Lung (tissue), 12 donors: ENCODE data around the gene ARHGEF17. TPM values are rescaled to one million over a fixed set of nuclear protein-coding genes. Genes with fewer than 3 reads are reported as not detected.

Source experiments
- ATAC-seq: fragments of 200-7000 bp; cut with Tn5 transposase; one replicate; pipeline ENCODE4 v1.9.1; 2020; ENCODE audit warnings: moderate number of reproducible peaks; ENCODE audit not compliant: insufficient read depth, low FRiP score
- DNase-seq, 3 donors: peaks; one replicate each; pipeline ENCODE4 v3.0.0-alpha.2; 2013 to 2017
- H3K27ac ChIP-seq, 2 donors: one replicate each; pipeline ENCODE4 v1.5.1; 2013; ENCODE audit warnings: mild to moderate bottlenecking in 2 of 2, moderate library complexity in 2 of 2, control low read depth in 1 of 2, inconsistent platforms in 1 of 2, low read depth in 1 of 2, low read length in 1 of 2
- H3K27me3 ChIP-seq, 3 donors: one replicate each; pipeline ENCODE4 v1.5.1; 2013; ENCODE audit warnings: low read length in 2 of 3; ENCODE audit not compliant: control insufficient read depth in 3 of 3, insufficient read depth in 3 of 3
- H3K36me3 ChIP-seq, 4 donors: one replicate each; pipeline ENCODE4 v1.5.1; 2013; ENCODE audit warnings: low read length in 4 of 4, mild to moderate bottlenecking in 1 of 4, moderate library complexity in 1 of 4; ENCODE audit not compliant: control insufficient read depth in 4 of 4, insufficient read depth in 4 of 4
- H3K4me1 ChIP-seq, 5 donors: one replicate each; pipeline ENCODE4 v1.5.1; 2013; ENCODE audit warnings: low read length in 5 of 5, mild to moderate bottlenecking in 2 of 5, moderate library complexity in 1 of 5; ENCODE audit not compliant: control insufficient read depth in 5 of 5, insufficient read depth in 5 of 5
- H3K4me3 ChIP-seq: one replicate; pipeline ENCODE4 v1.5.1; 2013; ENCODE audit warnings: mild to moderate bottlenecking, control low read depth, moderate library complexity
- H3K9ac ChIP-seq, 2 donors: one replicate each; pipeline ENCODE4 v1.5.1; 2013; ENCODE audit warnings: low read length in 2 of 2, control low read depth in 1 of 2; ENCODE audit not compliant: insufficient read depth in 1 of 2
- H3K9me3 ChIP-seq, 4 donors: one replicate each; pipeline ENCODE4 v1.5.1; 2013; ENCODE audit warnings: low read length in 3 of 4, mild to moderate bottlenecking in 1 of 4, moderate library complexity in 1 of 4; ENCODE audit not compliant: control insufficient read depth in 4 of 4, insufficient read depth in 3 of 4
- CTCF ChIP-seq: IDR thresholded peaks from 2 replicates; pipeline ENCODE4 v1.5.1; 2012; ENCODE audit warnings: mild to moderate bottlenecking; ENCODE audit errors: control extremely low read depth, extremely low read depth
- WGBS, 2 donors: extraction: QIAGEN DNeasy Blood & Tissue Kit; methylation state at CpG; one replicate each; pipeline ENCODE4 v1.1.7; 2013; 5-methylcytosine and 5-hydroxymethylcytosine counted together
- polyA plus RNA-seq, 2 donors: library from polyadenylated mRNA; stranded (reverse); fragments of 200-250 nt; gene quantifications; one replicate each; pipeline ENCODE4 v1.2.1, GENCODE V29; 2013
- total RNA-seq, 2 donors: library from RNA; depleted of rRNA in 1 of 2; stranded (reverse); fragments of >200 nt in 1 of 2; gene quantifications; one replicate each; pipeline ENCODE4 v1.2.1, GENCODE V29; 2014 to 2021
- donor health status: control.
- donor health status: control.
- donor health status: Bipolar disorder and iron deficiency.
- donor health status: healthy.
- donor health status: DM: yes; HTN: yes; CAD: no.

The ARHGEF17 gene
- total and polyA plus RNA-seq, 4 donors: 27.9 to 74.6 (median 53.5) TPM

GRCh38 chr11:73306977-73307322, 1.1 kb upstream of the ARHGEF17 start:
- no peak for DNase-seq
- no peak for ATAC-seq
- Histone ChIP-seq H3K4me3 (no peak overlapping the region), H3K9ac (peak overlapping the region in 1 of 2 donors; percentile 97), H3K4me1 (peaks cover 0 to 34% (median 10%) of the 10 kb centered on the region in 5 donors), H3K27me3 (no peaks in the 10 kb centered on the region), H3K36me3 (peaks cover 0 to 9% (median 0%) of the 10 kb centered on the region in 4 donors), H3K27ac (peak overlapping the region; percentile 43 to 57), H3K9me3 (no peaks in the 10 kb centered on the region)
- WGBS, 2 donors: 15 to 20% methylated on average over 18 of the region's 18 CpGs
- no peak for TF ChIP-seq CTCF

GRCh38 chr11:73307323-73308002, 613 bp upstream of the ARHGEF17 start:
- Histone ChIP-seq H3K4me3 (peak overlapping the region; percentile 37), H3K27ac (peak overlapping the region; percentile 97 to 98), H3K36me3 (peaks cover 0 to 9% (median 0%) of the 10 kb centered on the region in 4 donors), H3K9ac (peak overlapping the region in 1 of 2 donors; percentile 97), H3K27me3 (no peaks in the 10 kb centered on the region), H3K9me3 (no peaks in the 10 kb centered on the region), H3K4me1 (peaks cover 2 to 39% (median 10%) of the 10 kb centered on the region in 5 donors)
- ATAC-seq (peak; percentile 59), DNase-seq (peak; percentile 99)
- 0 to 1% methylated on average over 43 to 56 of the region's 56 CpGs for WGBS, 2 donors
- peak; percentile 85 for TF ChIP-seq CTCF

GRCh38 chr11:73308961-73309919, 1.2 kb downstream of the ARHGEF17 start:
- Histone ChIP-seq H3K27ac (peak overlapping the region; percentile 97 to 98), H3K4me3 (peak overlapping the region; percentile 64), H3K36me3 (peaks cover 0 to 9% (median 0%) of the 10 kb centered on the region in 4 donors), H3K9me3 (no peaks in the 10 kb centered on the region), H3K27me3 (no peaks in the 10 kb centered on the region), H3K4me1 (peaks cover 4 to 57% (median 19%) of the 10 kb centered on the region in 5 donors), H3K9ac (peak overlapping the region; percentile 59 to 81)
- DNase-seq: peak; percentile 92 to 95 (median 93)
- 4 to 6% methylated on average over 75 to 78 of the region's 78 CpGs for WGBS, 2 donors
- TF ChIP-seq CTCF: no peak
- ATAC-seq: peak; percentile 56
